GM18508 (cell line): ENCODE results near the gene STK10.

Experiments used
- ATAC-seq: cut with Tn5 transposase; IDR thresholded peaks from one replicate; pipeline ENCODE4 v1.9.1; 2021; ENCODE audit warnings: moderate number of reproducible peaks; ENCODE audit not compliant: insufficient read depth, unreplicated experiment

The STK10 gene

DNA sequence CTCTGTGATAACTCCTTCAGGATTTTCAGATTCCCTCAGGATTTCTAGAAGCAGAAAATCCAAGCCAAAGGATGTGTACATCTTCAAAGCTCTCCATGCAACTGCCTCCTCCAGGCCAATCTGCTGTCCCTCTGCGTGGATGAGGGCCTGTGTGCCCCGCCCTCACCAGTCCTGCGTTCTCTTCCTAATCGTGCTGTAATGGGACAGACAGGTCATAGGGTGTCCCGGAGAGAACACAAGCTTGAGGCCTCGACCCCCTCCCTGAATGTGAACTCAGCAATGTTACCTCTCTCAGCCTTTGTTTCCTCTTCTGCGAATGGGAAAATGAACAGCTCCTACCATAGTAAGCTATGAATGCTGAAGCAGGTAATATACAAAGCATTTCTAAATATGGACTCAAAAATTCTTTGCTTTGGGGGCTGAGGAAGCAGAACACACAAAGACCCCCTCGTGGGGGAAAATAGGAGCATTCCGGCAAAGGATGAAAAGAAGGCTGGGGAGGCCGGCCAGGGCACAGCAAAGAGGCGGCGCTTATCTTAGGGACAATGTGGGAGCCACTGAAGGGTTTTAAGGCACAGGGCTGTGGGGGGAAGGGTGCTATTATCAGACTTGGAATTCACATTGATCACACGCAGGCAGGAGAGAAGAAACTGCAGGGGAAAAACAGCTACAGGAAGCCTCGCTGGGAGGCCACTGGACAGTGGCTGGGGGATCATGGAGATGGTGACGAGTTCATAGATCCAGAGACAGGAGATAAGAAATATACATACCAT lies 124.4 kb downstream of the STK10 start:
- ATAC-seq: no peak

DNA sequence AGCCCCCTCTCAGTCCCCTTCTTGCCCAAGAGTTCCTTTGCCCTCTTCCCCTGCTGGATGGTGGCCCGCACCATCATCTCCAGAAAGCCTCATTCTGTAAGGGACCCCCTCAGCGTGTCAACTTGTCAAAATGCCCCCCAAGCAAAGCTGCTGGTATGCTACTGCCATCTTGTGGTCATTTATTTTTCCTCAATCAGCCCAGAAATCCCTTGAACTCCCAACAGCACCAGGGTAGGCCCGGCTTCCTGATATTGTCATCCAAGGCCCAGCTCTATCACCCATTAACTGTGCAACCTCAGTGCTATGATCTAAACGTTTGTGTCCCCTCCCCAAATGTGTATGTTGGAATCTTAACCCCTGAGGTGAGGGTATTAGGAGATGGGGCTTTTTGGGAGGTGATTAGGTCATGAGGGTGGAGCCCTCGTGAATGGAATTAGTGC lies 128.3 kb downstream of the STK10 start:
- ATAC-seq: no peak

GRCh38 chr5:172058088-172058487 lies 129.9 kb downstream of the STK10 start:
- no peak for ATAC-seq

DNA sequence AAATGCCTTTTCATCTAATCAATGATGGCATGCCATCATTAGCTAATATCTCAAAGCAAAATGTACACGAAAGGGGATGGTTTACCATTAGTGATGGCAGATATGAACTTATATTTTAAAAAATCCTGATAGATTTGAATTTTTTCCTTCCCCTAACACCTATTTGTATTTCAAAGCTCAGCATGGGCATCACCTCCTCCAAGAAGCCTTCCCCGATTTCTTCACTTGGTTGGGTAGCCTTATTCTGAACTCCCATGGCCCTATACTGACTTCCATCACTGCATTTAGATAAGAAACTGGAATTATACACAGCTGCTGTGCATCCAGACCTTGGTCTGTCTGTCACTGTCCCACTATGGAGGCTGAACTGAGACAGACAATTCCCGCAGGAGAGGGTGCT lies 132.0 kb downstream of the STK10 start:
- ATAC-seq: no peak

DNA sequence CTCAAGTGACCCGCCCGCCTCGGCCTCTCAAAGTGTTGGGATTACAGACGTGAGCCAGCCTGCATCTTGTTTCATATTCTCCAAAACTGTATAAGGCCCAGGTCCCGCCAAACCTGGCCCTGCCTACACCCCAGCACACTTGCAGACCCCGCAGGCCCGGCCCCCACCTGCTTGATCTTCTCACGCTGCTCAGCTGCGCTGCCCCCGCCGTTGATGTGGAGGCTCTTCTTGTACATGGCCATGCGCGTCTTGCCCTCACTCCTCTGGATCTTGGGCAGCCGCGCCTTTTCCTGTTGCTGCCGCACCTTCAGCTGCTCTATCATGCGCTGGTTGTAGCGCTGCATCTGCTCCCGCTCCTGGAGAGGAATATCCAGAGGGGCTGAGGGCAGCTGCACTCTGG lies 132.6 kb downstream of the STK10 start:
- ATAC-seq: no peak

DNA sequence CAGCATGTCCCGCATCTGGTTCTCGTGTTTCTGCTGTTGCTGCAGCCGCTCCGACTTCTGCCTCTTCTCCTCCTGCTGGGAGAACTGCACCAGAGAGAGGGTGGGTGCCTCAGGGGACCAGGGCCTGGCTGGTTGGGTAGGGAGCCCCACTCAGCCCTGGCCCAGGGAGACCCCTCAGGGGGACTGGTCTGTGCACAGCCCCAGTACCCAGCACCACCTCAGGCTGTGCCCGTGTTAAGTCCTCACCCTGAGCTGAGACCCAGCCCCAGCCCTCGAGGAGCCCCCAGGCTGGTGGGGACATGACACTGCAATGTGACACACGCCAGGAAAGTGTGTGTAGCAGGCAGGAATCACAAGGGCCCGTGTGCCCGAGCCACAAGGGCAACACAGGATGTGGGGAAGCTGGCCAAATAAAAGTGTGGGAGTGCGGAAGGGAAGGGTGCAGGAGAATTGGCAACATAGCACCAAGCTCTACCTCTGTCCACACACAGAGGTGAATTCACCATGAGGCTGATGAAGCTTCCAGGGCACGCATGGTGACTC lies 133.3 kb downstream of the STK10 start:
- ATAC-seq: no peak

GRCh38 chr5:172052450-172053236 lies 135.4 kb downstream of the STK10 start:
- ATAC-seq: no peak

- no peak for ATAC-seq
These were observed 136.2 kb downstream of the STK10 start for GRCh38 chr5:172051643-172052339.

DNA sequence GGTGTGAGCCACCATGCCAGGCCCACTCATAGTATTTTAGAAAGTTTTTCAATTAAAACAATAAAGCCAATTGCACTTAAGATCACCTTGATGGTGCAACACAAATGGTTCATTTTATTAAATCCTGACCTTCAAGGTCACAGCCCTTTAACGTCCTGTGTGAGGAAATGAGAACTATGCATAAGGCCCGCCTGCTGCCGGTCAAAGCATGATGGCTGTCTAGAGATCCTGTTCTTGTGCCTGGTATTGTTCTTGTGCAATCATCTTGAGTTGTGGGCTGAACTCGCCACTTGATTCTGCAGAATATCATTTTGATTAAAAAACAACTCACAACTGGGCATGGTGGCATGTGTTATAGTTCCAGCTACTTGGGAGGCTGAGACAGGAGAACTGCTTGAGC lies 137.9 kb downstream of the STK10 start:
- ATAC-seq: no peak

- ATAC-seq: no peak
These were observed 138.7 kb downstream of the STK10 start for GRCh38 chr5:172049226-172049796.

- no peak for ATAC-seq
These were observed 139.4 kb downstream of the STK10 start for GRCh38 chr5:172048539-172049101.

GRCh38 chr5:172048170-172048422 lies 139.9 kb downstream of the STK10 start:
- no peak for ATAC-seq

DNA sequence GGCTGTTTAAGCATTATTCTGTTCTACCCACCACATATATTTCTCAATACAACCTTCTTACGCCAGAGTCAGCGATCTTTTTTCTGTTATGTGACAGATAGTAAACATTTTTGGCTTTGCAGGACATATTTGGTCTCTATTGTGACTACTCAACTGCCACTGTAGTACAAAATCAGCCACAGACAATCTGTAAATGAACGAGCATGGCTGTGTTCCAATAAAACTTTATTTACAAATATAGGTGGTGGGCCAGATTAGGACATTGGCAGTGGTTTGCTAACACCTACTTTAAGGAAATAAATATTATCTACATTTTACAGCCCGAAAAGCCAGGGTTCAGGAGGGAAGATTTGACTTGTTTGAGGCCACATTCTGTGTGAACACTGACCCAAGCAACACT lies 141.4 kb downstream of the STK10 start:
- no peak for ATAC-seq

DNA sequence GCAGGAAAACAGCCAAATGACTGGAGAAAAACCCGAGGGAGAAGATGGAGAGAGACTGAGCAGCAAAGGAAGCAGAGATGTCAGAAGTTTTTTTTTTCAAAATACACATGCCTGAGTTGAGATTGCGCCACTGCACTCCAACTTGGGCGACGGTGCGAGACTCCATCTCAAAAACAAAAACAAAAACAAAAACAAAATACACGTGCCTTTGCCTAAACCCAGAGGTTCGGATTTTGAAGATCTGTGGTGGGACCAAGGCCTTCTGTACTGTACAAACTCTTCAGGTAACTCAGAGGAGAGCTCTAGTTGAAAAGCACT lies 142.8 kb downstream of the STK10 start:
- ATAC-seq: no peak

- ATAC-seq: no peak
These were observed 143.3 kb downstream of the STK10 start for GRCh38 chr5:172044631-172045314.

DNA sequence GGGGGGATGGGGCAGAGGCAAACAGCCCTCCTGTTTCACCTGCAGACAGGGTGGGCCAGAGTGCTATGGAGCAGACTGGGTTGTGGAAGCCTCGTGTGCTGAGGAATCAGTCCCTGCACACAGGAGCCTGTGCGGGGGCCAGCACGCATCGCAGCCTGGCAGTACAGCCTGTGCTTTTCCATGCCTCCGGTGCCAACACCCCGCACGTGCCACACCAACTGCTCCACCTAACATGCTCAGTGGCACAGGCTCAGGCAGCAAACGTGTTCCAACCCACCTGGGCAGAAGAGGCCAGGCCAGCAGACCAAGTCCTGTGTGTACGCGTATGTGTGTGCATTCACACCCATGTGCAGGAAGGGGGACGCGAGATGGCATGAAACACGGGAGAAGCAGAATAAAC lies 144.2 kb downstream of the STK10 start:
- no peak for ATAC-seq

DNA sequence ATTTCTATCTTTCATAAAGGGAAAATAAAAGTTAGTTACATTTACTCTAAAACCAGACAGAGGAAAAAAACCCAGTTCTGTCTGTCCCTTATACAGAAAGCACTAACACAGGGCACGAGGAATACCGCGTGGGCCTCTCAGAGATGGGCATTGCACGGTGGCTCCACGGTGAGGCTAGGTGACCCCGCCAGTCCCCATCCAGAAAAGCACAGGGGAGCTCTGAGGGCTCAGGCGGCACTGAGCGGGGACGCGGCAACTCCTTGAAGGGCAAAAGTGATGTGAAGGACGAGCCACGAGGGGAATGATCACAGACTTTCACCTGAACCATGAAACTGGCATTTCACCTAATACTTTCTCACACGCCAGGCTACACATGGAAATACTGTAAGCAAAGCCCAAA lies 145.8 kb downstream of the STK10 start:
- ATAC-seq: no peak

DNA sequence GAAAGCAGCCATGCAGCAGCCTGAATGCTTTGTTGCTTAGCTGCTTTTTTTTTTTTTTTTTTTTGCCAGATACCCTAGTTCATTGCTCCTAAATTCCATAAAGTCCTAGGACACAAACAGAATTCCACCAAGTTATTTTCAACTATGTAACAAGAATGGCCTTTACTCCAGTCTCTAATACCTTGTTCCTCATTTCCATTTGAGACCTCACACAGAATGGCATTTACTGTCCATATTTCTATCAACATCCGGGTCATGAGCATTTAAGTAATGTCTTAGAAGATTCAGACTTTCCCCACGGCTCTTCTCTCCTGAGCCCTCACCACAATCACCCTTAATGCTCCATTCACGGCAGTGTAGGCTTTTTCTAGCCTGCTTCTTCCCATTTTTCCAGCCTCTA lies 149.9 kb downstream of the STK10 start:
- no peak for ATAC-seq

DNA sequence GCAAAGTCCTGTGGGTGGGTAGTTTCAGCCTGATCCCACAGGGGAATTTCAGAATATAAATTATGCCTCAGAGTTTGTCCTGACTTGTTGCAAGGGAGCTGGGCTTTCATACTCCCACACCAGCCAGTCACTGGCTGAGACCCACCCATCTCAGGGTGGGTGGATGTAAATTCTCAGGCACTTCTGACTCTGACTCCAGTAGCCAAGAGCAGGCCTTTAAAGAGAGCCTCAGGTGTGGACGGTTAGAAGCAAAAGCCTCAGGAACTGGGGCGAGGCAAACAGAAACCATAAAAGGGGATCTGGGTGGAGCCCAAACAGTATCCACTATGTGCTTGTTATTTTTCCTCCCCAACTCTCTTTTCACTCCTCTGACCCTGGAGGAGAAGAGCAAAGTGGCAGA lies 153.0 kb downstream of the STK10 start:
- ATAC-seq: no peak

DNA sequence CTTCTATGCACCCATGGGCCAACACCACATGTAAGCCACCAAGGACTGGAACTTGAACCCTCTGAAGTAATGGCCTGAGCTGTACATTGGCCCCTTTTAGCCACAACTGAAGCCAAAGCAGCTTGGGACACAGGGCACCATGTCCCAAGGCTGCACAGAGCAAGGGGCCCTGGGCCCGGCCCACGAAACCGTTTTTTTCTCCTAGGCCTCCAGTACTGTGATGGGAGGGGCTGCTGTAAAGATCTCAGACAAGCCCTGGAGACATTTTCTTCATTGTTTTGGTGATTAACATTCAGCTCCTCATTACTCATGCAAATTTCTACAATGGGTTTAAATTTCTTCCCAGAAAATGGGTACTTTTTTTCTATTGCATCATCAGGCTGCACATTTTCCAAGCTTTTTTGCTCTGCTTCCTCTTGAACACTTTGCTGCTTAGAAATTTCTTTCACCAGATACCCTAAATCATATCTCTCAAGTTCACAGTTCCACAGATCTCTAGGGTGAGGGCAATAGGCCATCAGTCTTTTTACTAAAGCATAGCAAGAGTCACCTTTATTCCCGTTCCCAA lies 156.0 kb downstream of the STK10 start:
- no peak for ATAC-seq
